SJCRH30 (cell line): ENCODE results near the gene CENPF. TPM values are rescaled to one million over a fixed set of nuclear protein-coding genes. Genes with fewer than 3 reads are reported as not detected.

Experiments
- DNase-seq, 2 experiments: peaks; one replicate each; pipeline ENCODE4 v3.0.0-alpha.2; 2015 to 2020
- H3K27ac ChIP-seq: fragments of 250-450 bp; sonication (Bioruptor Pico); 2 replicates; pipeline ENCODE4 v1.5.1; 2020; ENCODE audit warnings: mild to moderate bottlenecking, moderate library complexity
- H3K27me3 ChIP-seq: fragments of 250-450 bp; sonication (Bioruptor Pico); 2 replicates; pipeline ENCODE4 v1.5.1; 2020; ENCODE audit warnings: mild to moderate bottlenecking, moderate library complexity
- H3K36me3 ChIP-seq: fragments of 250-450 bp; sonication (Bioruptor Pico); 2 replicates; pipeline ENCODE4 v1.5.1; 2020; ENCODE audit warnings: mild to moderate bottlenecking, moderate library complexity
- H3K4me1 ChIP-seq: fragments of 250-450 bp; sonication (Bioruptor Pico); 2 replicates; pipeline ENCODE4 v1.5.1; 2020; ENCODE audit warnings: mild to moderate bottlenecking, moderate library complexity
- H3K4me3 ChIP-seq: fragments of 250-450 bp; sonication (Bioruptor Pico); 2 replicates; pipeline ENCODE4 v1.5.1; 2020; ENCODE audit warnings: mild to moderate bottlenecking, moderate library complexity
- H3K9me3 ChIP-seq: fragments of 250-450 bp; sonication (Bioruptor Pico); replicated peaks from 2 replicates; pipeline ENCODE4 v1.5.1; 2020; ENCODE audit warnings: mild to moderate bottlenecking, moderate library complexity
- total RNA-seq: library from RNA; depleted of rRNA; stranded (reverse); fragments of >200 nt; shearing (Covaris generic); gene quantifications from 2 replicates; pipeline ENCODE4 v1.2.3, GENCODE V29; 2014

CENPF gene
- total RNA-seq, 1 experiment from 2014 or later: 231 TPM

GRCh38 chr1:214677945-214678344, 75.0 kb downstream of the CENPF start:
- H3K4me1 ChIP-seq: no peaks in the 10 kb centered on the region
- H3K27ac ChIP-seq: no peak overlapping the region
- no peaks in the 10 kb centered on the region for H3K36me3 ChIP-seq
- no peaks in the 10 kb centered on the region for H3K9me3 ChIP-seq
- no peak for DNase-seq
- H3K27me3 ChIP-seq: no peaks in the 10 kb centered on the region
- no peak overlapping the region for H3K4me3 ChIP-seq

GRCh38 chr1:214678386-214678785, 75.4 kb downstream of the CENPF start:
- no peaks in the 10 kb centered on the region for H3K9me3 ChIP-seq
- H3K4me1 ChIP-seq: no peaks in the 10 kb centered on the region
- DNase-seq: no peak

GRCh38 chr1:214683621-214684020, 80.6 kb downstream of the CENPF start:
- Histone ChIP-seq H3K4me3 (no peak overlapping the region), H3K27me3 (no peaks in the 10 kb centered on the region), H3K4me1 (no peaks in the 10 kb centered on the region), H3K36me3 (no peaks in the 10 kb centered on the region), H3K9me3 (no peaks in the 10 kb centered on the region), H3K27ac (no peak overlapping the region)
- DNase-seq: no peak

More at GRCh38 chr1:214678386-214678785, 75.4 kb downstream of the CENPF start:
- Histone ChIP-seq H3K27me3 (no peaks in the 10 kb centered on the region), H3K27ac (no peak overlapping the region), H3K36me3 (no peaks in the 10 kb centered on the region), H3K4me3 (no peak overlapping the region)

- H3K27me3 ChIP-seq: no peaks in the 10 kb centered on the region
- no peaks in the 10 kb centered on the region for H3K4me1 ChIP-seq
- no peaks in the 10 kb centered on the region for H3K36me3 ChIP-seq
- no peak overlapping the region for H3K27ac ChIP-seq
- H3K4me3 ChIP-seq: no peak overlapping the region
- H3K9me3 ChIP-seq: no peaks in the 10 kb centered on the region
- no peak for DNase-seq
Observed at GRCh38 chr1:214685906-214686305, 82.9 kb downstream of the CENPF start.

GRCh38 chr1:214686497-214686896, 83.5 kb downstream of the CENPF start:
- no peaks in the 10 kb centered on the region for H3K9me3 ChIP-seq
- no peak overlapping the region for H3K4me3 ChIP-seq
- DNase-seq: no peak
- no peak overlapping the region for H3K27ac ChIP-seq
- no peaks in the 10 kb centered on the region; the same call in 1 of the 2 replicates for H3K36me3 ChIP-seq
- H3K27me3 ChIP-seq: no peaks in the 10 kb centered on the region
- no peaks in the 10 kb centered on the region for H3K4me1 ChIP-seq

- Histone ChIP-seq H3K27ac (no peak overlapping the region), H3K9me3 (no peaks in the 10 kb centered on the region), H3K4me3 (no peak overlapping the region), H3K4me1 (no peaks in the 10 kb centered on the region), H3K27me3 (no peaks in the 10 kb centered on the region), H3K36me3 (no peaks in the 10 kb centered on the region; the same call in 1 of the 2 replicates)
- DNase-seq: no peak
Observed at GRCh38 chr1:214688891-214689290, 85.9 kb downstream of the CENPF start.

- no peaks in the 10 kb centered on the region; the same call in 1 of the 2 replicates for H3K36me3 ChIP-seq
- no peak overlapping the region for H3K4me3 ChIP-seq
- DNase-seq: no peak
- H3K27me3 ChIP-seq: no peaks in the 10 kb centered on the region
- no peaks in the 10 kb centered on the region for H3K4me1 ChIP-seq
- no peak overlapping the region for H3K27ac ChIP-seq
- no peaks in the 10 kb centered on the region for H3K9me3 ChIP-seq
Observed at GRCh38 chr1:214694769-214695168, 91.8 kb downstream of the CENPF start.

GRCh38 chr1:214698559-214698958, 95.6 kb downstream of the CENPF start:
- H3K9me3 ChIP-seq: no peaks in the 10 kb centered on the region
- DNase-seq: no peak
- no peaks in the 10 kb centered on the region for H3K36me3 ChIP-seq

GRCh38 chr1:214700437-214700836, 97.4 kb downstream of the CENPF start:
- DNase-seq: no peak
- no peak overlapping the region for H3K27ac ChIP-seq
- H3K27me3 ChIP-seq: no peaks in the 10 kb centered on the region
- H3K36me3 ChIP-seq: no peaks in the 10 kb centered on the region
- H3K4me1 ChIP-seq: no peaks in the 10 kb centered on the region
- no peak overlapping the region for H3K4me3 ChIP-seq
- H3K9me3 ChIP-seq: no peaks in the 10 kb centered on the region

More at GRCh38 chr1:214698559-214698958, 95.6 kb downstream of the CENPF start:
- Histone ChIP-seq H3K27me3 (no peaks in the 10 kb centered on the region), H3K27ac (no peak overlapping the region), H3K4me1 (no peaks in the 10 kb centered on the region), H3K4me3 (no peak overlapping the region)

- no peak overlapping the region for H3K27ac ChIP-seq
- no peak overlapping the region for H3K4me3 ChIP-seq
- no peaks in the 10 kb centered on the region for H3K36me3 ChIP-seq
- no peaks in the 10 kb centered on the region for H3K27me3 ChIP-seq
- H3K9me3 ChIP-seq: no peaks in the 10 kb centered on the region
- DNase-seq: no peak
- no peaks in the 10 kb centered on the region for H3K4me1 ChIP-seq
Observed at GRCh38 chr1:214702556-214702955, 99.6 kb downstream of the CENPF start.

- no peak for DNase-seq
- Histone ChIP-seq H3K9me3 (no peaks in the 10 kb centered on the region), H3K27ac (no peak overlapping the region), H3K27me3 (no peaks in the 10 kb centered on the region), H3K36me3 (no peaks in the 10 kb centered on the region), H3K4me1 (no peaks in the 10 kb centered on the region), H3K4me3 (no peak overlapping the region)
Observed at GRCh38 chr1:214707306-214708087, 104.5 kb downstream of the CENPF start.

GRCh38 chr1:214708321-214708955, 105.4 kb downstream of the CENPF start:
- Histone ChIP-seq H3K27me3 (no peaks in the 10 kb centered on the region), H3K36me3 (no peaks in the 10 kb centered on the region), H3K4me3 (no peak overlapping the region), H3K4me1 (no peaks in the 10 kb centered on the region), H3K27ac (no peak overlapping the region), H3K9me3 (no peaks in the 10 kb centered on the region)
- no peak for DNase-seq

GRCh38 chr1:214709241-214709640, 106.2 kb downstream of the CENPF start:
- Histone ChIP-seq H3K9me3 (no peaks in the 10 kb centered on the region), H3K4me1 (no peaks in the 10 kb centered on the region), H3K27ac (no peak overlapping the region), H3K36me3 (no peaks in the 10 kb centered on the region), H3K4me3 (no peak overlapping the region), H3K27me3 (no peaks in the 10 kb centered on the region)
- no peak for DNase-seq

- Histone ChIP-seq H3K4me3 (no peak overlapping the region), H3K27ac (no peak overlapping the region), H3K36me3 (no peaks in the 10 kb centered on the region), H3K9me3 (no peaks in the 10 kb centered on the region), H3K27me3 (no peaks in the 10 kb centered on the region), H3K4me1 (no peaks in the 10 kb centered on the region)
- DNase-seq: no peak
Observed at GRCh38 chr1:214712737-214713136, 109.7 kb downstream of the CENPF start.
